HG03442 (cell line): ENCODE measurements around the gene LHFPL3.
"Not testable (repeated sequence)": the region's sequence is repeated elsewhere in the genome, so short reads cannot be mapped to it uniquely, and the experiment has no call there.

Experiments used
- ATAC-seq: cut with Tn5 transposase; IDR thresholded peaks from one replicate; pipeline ENCODE4 v1.9.1; 2021; ENCODE audit warnings: mild to moderate bottlenecking, moderate library complexity; ENCODE audit not compliant: unreplicated experiment

Gene LHFPL3

GRCh38 chr7:104328296-104328969, at the start of gene LHFPL3:
LHFPL3 (plus strand) TSS chr7:104328603.
- no peak for ATAC-seq

GRCh38 chr7:104281685-104282084, 46.7 kb upstream of the LHFPL3 start:
- ATAC-seq, result not testable (repeated sequence)

GRCh38 chr7:104286839-104287238, 41.6 kb upstream of the LHFPL3 start:
- no peak for ATAC-seq

- ATAC-seq, result no peak
These were observed 40.3 kb upstream of the LHFPL3 start for GRCh38 chr7:104288137-104288536.

GRCh38 chr7:104294291-104294690, 34.1 kb upstream of the LHFPL3 start:
- no peak for ATAC-seq

- ATAC-seq, result no peak
These were observed 32.1 kb upstream of the LHFPL3 start for GRCh38 chr7:104296266-104296665.

- ATAC-seq, result no peak
These were observed 31.5 kb upstream of the LHFPL3 start for GRCh38 chr7:104296900-104297299.

- no peak for ATAC-seq
These were observed 29.1 kb upstream of the LHFPL3 start for GRCh38 chr7:104299323-104299722.

- no peak for ATAC-seq
These were observed 28.6 kb upstream of the LHFPL3 start for GRCh38 chr7:104299777-104300176.

- ATAC-seq, result no peak
These were observed 21.6 kb upstream of the LHFPL3 start for GRCh38 chr7:104306793-104307192.

- no peak for ATAC-seq
These were observed 10.3 kb upstream of the LHFPL3 start for GRCh38 chr7:104317948-104318629.

GRCh38 chr7:104327534-104327933, 869 bp upstream of the LHFPL3 start:
- no peak for ATAC-seq

- no peak for ATAC-seq
These were observed 486 bp upstream of the LHFPL3 start for GRCh38 chr7:104327938-104328295.

- ATAC-seq, result no peak
These were observed 795 bp downstream of the LHFPL3 start for GRCh38 chr7:104328970-104329825.

GRCh38 chr7:104341546-104341945, 13.1 kb downstream of the LHFPL3 start:
- no peak for ATAC-seq

GRCh38 chr7:104352736-104353135, 24.3 kb downstream of the LHFPL3 start:
- ATAC-seq, result no peak

GRCh38 chr7:104357166-104357565, 28.8 kb downstream of the LHFPL3 start:
- ATAC-seq, result no peak

GRCh38 chr7:104358446-104359132, 30.2 kb downstream of the LHFPL3 start:
- no peak for ATAC-seq

- ATAC-seq, result no peak
These were observed 34.4 kb downstream of the LHFPL3 start for GRCh38 chr7:104362756-104363155.

- ATAC-seq, result no peak
These were observed 35.0 kb downstream of the LHFPL3 start for GRCh38 chr7:104363355-104363754.

GRCh38 chr7:104366390-104366789, 38.0 kb downstream of the LHFPL3 start:
- ATAC-seq, result no peak
